DMS79 treated with DMSO at 0.1 percent for 48 hours (cell line): ENCODE results near the gene CHD9NB.

Experiments
- DNase-seq: peaks from one replicate; lab custom pipeline; 2025; lab: John Stamatoyannopoulos, UW

CHD9NB gene

GRCh38 chr16:53029971-53030370, 22.7 kb downstream of the CHD9NB start:
- DNase-seq: no peak

DNA sequence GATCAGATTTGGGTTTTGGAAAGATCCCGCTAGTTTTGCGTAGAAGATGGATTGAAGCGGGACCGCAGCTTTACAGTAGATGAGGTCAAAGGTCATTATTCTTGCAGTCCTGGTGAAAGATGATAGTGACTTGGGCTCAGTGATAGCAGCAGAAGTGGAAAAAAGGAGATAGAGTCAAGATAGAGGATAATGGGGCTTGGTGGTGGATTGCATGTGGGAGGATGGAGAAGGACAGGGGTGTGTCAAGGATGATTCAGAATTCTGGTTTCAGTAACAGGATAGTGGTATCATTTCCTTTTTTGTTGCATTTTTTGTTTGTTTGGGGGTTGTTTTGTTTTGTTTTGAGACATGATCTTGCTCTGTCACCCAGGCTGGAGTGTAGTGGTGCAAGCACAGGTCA, 28.7 kb downstream of the CHD9NB start:
- no peak for DNase-seq

GRCh38 chr16:53022374-53022773, 30.3 kb downstream of the CHD9NB start:
- peak; percentile 45 for DNase-seq

GRCh38 chr16:53018834-53019416, 33.8 kb downstream of the CHD9NB start:
- DNase-seq: no peak

GRCh38 chr16:53014287-53014686, 38.4 kb downstream of the CHD9NB start:
- DNase-seq: no peak

DNA sequence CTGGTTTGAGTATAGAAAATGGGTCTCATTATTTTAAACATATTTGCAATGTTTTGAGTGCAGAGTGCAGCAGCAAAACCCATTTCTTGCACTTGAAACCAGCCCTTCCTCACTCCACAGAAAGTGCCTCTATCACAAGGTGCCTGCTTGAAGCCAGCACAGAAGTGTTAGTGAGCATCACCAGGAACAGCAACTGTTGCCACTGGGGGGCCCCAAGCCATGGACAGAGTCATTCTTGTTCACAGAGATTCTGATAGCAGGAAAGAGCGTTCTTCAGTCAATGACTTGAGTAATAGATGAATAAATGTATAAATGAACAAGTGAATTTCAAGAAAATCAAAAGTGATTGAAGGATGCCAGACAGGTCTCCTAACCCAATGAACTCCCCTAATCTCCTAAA, 45.6 kb downstream of the CHD9NB start:
- no peak for DNase-seq

- DNase-seq: no peak
Measured at GRCh38 chr16:52997922-52998321, 54.8 kb downstream of the CHD9NB start.

GRCh38 chr16:52994942-52995341, 57.8 kb downstream of the CHD9NB start:
- DNase-seq: no peak

DNA sequence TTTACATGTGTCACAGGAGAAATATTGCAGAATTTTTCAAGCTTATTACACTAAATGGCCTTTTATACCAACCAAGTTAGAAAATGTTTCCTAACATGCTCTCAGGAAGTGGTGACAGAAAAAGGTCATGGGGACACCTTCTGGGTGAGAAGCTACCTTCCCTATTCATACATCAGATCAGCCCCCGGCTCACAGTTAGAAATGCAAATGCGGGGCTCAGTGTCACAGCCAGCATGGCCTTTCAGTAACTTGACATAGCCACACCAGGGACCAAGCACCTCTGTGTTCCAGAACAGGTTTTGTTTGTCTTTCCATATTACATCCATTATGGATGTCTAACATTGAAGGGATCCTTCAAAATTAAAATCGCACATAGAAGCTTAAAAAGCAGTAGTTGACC, 59.5 kb downstream of the CHD9NB start:
- no peak for DNase-seq

- DNase-seq: no peak
Measured at GRCh38 chr16:52991572-52991971, 61.1 kb downstream of the CHD9NB start.
